SK-N-SH treated with all-trans-retinoic acid at 6 μM for 48 hours (cell line): ENCODE data around the gene CXCL1.

Experiments used
- ARNTL ChIP-seq: fragments of 450-650 bp; formaldehyde crosslinking; IDR thresholded peaks from 2 replicates; pipeline ENCODE4 v1.5.0; 2020; ENCODE audit warnings: low read depth, mild to moderate bottlenecking, moderate library complexity, borderline replicate concordance
- ESRRG ChIP-seq: fragments of 250-450 bp; sonication (Bioruptor Pico); IDR thresholded peaks from 2 replicates; pipeline ENCODE4 v1.6.1; 2021; ENCODE audit warnings: mild to moderate bottlenecking
- RARB ChIP-seq: fragments of 250-450 bp; sonication (Bioruptor Pico); IDR thresholded peaks from 2 replicates; pipeline ENCODE4 v1.8.0; 2021; ENCODE audit warnings: mild to moderate bottlenecking, moderate library complexity
- TOX ChIP-seq: fragments of 250-450 bp; sonication (Bioruptor Pico); IDR thresholded peaks from 2 replicates; pipeline ENCODE4 v1.8.0; 2021; ENCODE audit warnings: mild to moderate bottlenecking, moderate library complexity, borderline replicate concordance
- ZNF70 ChIP-seq: fragments of 450-650 bp; formaldehyde crosslinking; IDR thresholded peaks from 2 replicates; pipeline ENCODE4 v1.5.0; 2020; ENCODE audit warnings: mild to moderate bottlenecking, moderate library complexity

DNA sequence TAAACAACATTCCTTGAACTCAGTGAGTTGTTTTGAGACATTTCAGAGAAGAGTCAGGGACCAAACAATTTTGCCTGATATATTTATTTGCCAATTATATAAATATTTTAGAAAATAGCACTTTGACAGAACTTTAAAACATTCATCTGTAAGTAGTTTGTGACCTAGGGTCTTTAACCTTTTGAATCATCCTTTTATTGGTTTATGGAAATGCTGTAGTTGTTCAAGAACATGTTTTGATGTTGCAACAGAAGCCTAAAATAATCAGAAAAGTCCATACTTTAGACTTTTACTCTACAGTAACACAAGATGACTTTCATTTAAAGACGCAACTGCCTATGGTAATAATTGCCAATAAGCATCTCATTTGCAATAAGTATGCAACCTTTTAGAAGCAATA lies 43.0 kb downstream of the CXCL1 start:
- TF ChIP-seq ARNTL (no peak), TOX (CRISPR knock-in tag) (no peak), ESRRG (CRISPR knock-in tag) (no peak), ZNF70 (no peak), RARB (no peak)
